ENCODE results near the gene TMEM252. TPM values are rescaled to one million over a fixed set of nuclear protein-coding genes. Genes with fewer than 3 reads are reported as not detected.

TMEM252 gene
- total RNA-seq, 2 experiments from 2014 or later = not detected

- Histone ChIP-seq H3K4me3 (ENCODE audit: low read depth, low read length, poor library complexity, severe bottlenecking) (no peak overlapping the region), H3K9me2 (ENCODE audit: insufficient read depth, low read length) (no peaks in the 10 kb centered on the region), H4K20me1 (ENCODE audit: insufficient read depth, low read length) (no peaks in the 10 kb centered on the region), H3K9me3 (ENCODE audit: low read length) (0 out of 2 replicates have a peak, but pooled peaks cover 5% of the 10 kb centered on the region), H3K36me3 (ENCODE audit: insufficient read depth, low read length) (no peaks in the 10 kb centered on the region), H3K27ac (ENCODE audit: low read depth, low read length, poor library complexity, severe bottlenecking) (no peak overlapping the region), H3K4me2 (ENCODE audit: low read length) (no peak overlapping the region), H3K4me1 (ENCODE audit: insufficient read depth, low read length, poor library complexity, severe bottlenecking) (no peaks in the 10 kb centered on the region), H3K79me2 (ENCODE audit: insufficient read depth, low read depth, low read length) (no peaks in the 10 kb centered on the region), H2AFZ (ENCODE audit: low read length) (no peak overlapping the region)
- no TSS peak for BruUV-seq (replicated peaks)
- DNase-seq (ENCODE audit: low spot score) = no peak
- ChIA-PET POLR2A (no interaction called here), CTCF (ENCODE audit: unreplicated experiment) (no interaction called here)
- TF ChIP-seq EZH2phosphoT487 (IDR thresholded peaks at IDR 0.05; ENCODE audit: borderline replicate concordance, low read depth, low read length) = no peak
- TF ChIP-seq, protein P1, sequence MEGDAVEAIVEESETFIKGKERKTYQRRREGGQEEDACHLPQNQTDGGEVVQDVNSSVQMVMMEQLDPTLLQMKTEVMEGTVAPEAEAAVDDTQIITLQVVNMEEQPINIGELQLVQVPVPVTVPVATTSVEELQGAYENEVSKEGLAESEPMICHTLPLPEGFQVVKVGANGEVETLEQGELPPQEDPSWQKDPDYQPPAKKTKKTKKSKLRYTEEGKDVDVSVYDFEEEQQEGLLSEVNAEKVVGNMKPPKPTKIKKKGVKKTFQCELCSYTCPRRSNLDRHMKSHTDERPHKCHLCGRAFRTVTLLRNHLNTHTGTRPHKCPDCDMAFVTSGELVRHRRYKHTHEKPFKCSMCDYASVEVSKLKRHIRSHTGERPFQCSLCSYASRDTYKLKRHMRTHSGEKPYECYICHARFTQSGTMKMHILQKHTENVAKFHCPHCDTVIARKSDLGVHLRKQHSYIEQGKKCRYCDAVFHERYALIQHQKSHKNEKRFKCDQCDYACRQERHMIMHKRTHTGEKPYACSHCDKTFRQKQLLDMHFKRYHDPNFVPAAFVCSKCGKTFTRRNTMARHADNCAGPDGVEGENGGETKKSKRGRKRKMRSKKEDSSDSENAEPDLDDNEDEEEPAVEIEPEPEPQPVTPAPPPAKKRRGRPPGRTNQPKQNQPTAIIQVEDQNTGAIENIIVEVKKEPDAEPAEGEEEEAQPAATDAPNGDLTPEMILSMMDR (conservative IDR thresholded peaks at IDR 0.05; ENCODE audit: low read length) = no peak
- intact Hi-C loops (cut with micrococcal nuclease; ENCODE audit: unreplicated experiment) = no loop called here
Observed at GRCh38 chr9:68523367-68523936, 17.2 kb downstream of the TMEM252 start.

- H4K20me1 ChIP-seq (ENCODE audit: insufficient read depth, low read length) = no peaks in the 10 kb centered on the region
- no peak overlapping the region for H2AFZ ChIP-seq (ENCODE audit: low read length)
- H3K36me3 ChIP-seq (ENCODE audit: insufficient read depth, low read length) = no peaks in the 10 kb centered on the region
- DNase-seq (ENCODE audit: low spot score) = no peak
- no peak overlapping the region for H3K4me2 ChIP-seq (ENCODE audit: low read length)
- intact Hi-C loops (cut with micrococcal nuclease; ENCODE audit: unreplicated experiment) = no loop called here
- H3K27ac ChIP-seq (ENCODE audit: low read depth, low read length, poor library complexity, severe bottlenecking) = no peak overlapping the region
- no peaks in the 10 kb centered on the region for H3K4me1 ChIP-seq (ENCODE audit: insufficient read depth, low read length, poor library complexity, severe bottlenecking)
- 0 out of 2 replicates have a peak, but pooled peaks cover 9% of the 10 kb centered on the region for H3K9me3 ChIP-seq (ENCODE audit: low read length)
- BruUV-seq (replicated peaks) = no TSS peak
- H3K4me3 ChIP-seq (ENCODE audit: low read depth, low read length, poor library complexity, severe bottlenecking) = no peak overlapping the region
- no peak for TF ChIP-seq EZH2phosphoT487 (IDR thresholded peaks at IDR 0.05; ENCODE audit: borderline replicate concordance, low read depth, low read length)
- TF ChIP-seq, protein P1 (conservative IDR thresholded peaks at IDR 0.05; ENCODE audit: low read length) = no peak
- ChIA-PET CTCF (ENCODE audit: unreplicated experiment) (no interaction called here), POLR2A (no interaction called here)
- H3K9me2 ChIP-seq (ENCODE audit: insufficient read depth, low read length) = no peaks in the 10 kb centered on the region
- no peaks in the 10 kb centered on the region for H3K79me2 ChIP-seq (ENCODE audit: insufficient read depth, low read depth, low read length)
Observed at GRCh38 chr9:68522954-68523353, 17.7 kb downstream of the TMEM252 start.

GRCh38 chr9:68522131-68522530 is 18.6 kb downstream of the TMEM252 start:
- Histone ChIP-seq H3K79me2 (ENCODE audit: insufficient read depth, low read depth, low read length) (no peaks in the 10 kb centered on the region), H3K4me2 (ENCODE audit: low read length) (no peak overlapping the region), H3K36me3 (ENCODE audit: insufficient read depth, low read length) (no peaks in the 10 kb centered on the region), H4K20me1 (ENCODE audit: insufficient read depth, low read length) (no peaks in the 10 kb centered on the region), H3K4me1 (ENCODE audit: insufficient read depth, low read length, poor library complexity, severe bottlenecking) (no peaks in the 10 kb centered on the region), H2AFZ (ENCODE audit: low read length) (no peak overlapping the region), H3K9me3 (ENCODE audit: low read length) (0 out of 2 replicates have a peak, but pooled peaks cover 9% of the 10 kb centered on the region), H3K9me2 (ENCODE audit: insufficient read depth, low read length) (no peaks in the 10 kb centered on the region), H3K27ac (ENCODE audit: low read depth, low read length, poor library complexity, severe bottlenecking) (no peak overlapping the region), H3K4me3 (ENCODE audit: low read depth, low read length, poor library complexity, severe bottlenecking) (no peak overlapping the region)
- ChIA-PET CTCF (ENCODE audit: unreplicated experiment) (no interaction called here), POLR2A (no interaction called here)
- no TSS peak for BruUV-seq (replicated peaks)
- DNase-seq (ENCODE audit: low spot score) = no peak
- no peak for TF ChIP-seq EZH2phosphoT487 (IDR thresholded peaks at IDR 0.05; ENCODE audit: borderline replicate concordance, low read depth, low read length)
- intact Hi-C loops (cut with micrococcal nuclease; ENCODE audit: unreplicated experiment) = no loop called here
